HG03095 (cell line): ENCODE results near the gene SMARCD3.

Experiments
- ATAC-seq: cut with Tn5 transposase; IDR thresholded peaks from one replicate; pipeline ENCODE4 v1.9.1; 2021; ENCODE audit warnings: moderate library complexity; ENCODE audit not compliant: unreplicated experiment

SMARCD3 gene

DNA sequence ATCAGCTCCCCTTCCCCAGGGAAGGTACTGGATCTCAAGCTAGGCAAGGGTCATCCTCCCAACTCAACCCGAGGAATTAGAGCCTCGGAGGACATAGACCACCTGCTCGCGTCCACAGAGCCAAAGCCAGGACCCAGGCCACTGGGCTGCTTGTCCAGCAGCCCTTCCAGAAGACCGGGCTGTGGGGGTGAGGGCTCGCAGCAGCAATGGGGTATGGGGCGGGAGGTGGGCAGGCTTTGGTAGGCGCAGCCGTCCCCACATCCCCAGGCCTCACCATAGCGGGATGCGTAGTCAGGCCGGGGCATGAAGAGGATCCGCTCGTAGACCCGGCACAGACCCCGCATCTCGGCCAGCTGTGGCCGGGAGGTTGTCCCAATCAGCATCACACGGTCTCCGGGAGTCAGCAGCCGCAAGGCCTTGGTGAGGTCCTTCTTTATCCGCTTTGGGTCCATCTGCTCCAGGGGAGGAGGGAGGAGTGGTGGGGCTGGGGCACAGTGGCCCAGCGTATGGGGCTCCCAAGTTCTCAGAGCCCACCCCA, 56.4 kb downstream of the SMARCD3 start:
- ATAC-seq, result no peak

DNA sequence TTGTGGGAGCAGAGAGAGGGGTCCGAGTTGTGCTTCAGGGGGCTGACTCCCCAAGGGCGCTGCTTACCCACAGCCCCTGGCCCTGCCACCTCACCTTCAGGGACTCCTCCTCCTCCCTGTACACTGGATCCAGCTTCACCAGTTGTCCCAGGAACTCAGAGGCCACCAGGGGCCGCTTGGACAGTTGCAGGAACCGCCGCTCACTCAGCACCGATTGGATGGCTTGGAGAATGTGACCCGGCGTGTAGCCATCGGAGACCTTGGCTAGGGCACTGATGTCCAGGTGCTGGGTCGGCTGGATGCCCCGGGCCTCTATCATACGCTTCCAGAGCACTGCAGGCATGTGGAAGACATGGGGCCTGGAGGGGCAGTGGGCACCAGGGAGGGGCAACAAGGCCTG, 57.0 kb downstream of the SMARCD3 start:
- no peak for ATAC-seq

DNA sequence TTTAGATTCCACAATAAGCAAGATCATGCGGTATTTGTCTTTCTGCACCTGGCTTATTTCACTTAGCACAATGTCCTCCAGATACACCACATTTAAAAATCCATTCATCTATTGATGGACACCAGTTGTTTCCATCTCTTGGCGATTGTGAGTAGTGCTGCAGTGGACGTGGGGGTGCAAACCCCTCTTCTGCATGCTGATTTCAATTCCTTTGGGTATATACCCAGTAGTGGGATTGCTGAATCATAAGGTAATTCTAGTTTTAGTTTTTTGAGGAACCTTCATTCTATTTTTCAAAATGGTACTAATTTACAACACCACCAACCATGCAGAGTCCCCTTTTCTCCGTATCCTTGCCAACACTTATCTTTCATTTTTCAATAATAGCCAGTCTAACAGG, 59.5 kb downstream of the SMARCD3 start:
- ATAC-seq, result no peak
